Stomach (tissue), 4 donors: Measurements from ENCODE around the gene ZFP62.

Experiments used
- EP300 ChIP-seq: sonication (generic); formaldehyde crosslinking; IDR thresholded peaks from one replicate; pipeline ENCODE4 v1.6.1; 2017; ENCODE audit warnings: antibody characterized with exemption
- POLR2A ChIP-seq, 4 donors: fragments of 450-650 bp; IDR thresholded peaks; one replicate each; pipeline ENCODE4 v1.6.1; 2016; ENCODE audit warnings: antibody characterized with exemption in 4 of 4, control low read depth in 2 of 4, mild to moderate bottlenecking in 1 of 4, moderate library complexity in 1 of 4
- POLR2AphosphoS5 ChIP-seq, 3 donors: sonication (generic); formaldehyde crosslinking; IDR thresholded peaks; one replicate each; pipeline ENCODE4 v1.6.1; 2016; ENCODE audit warnings: antibody characterized with exemption in 3 of 3
- TF ChIP-seq, protein P1 (sequence below), 7 experiments: fragments of 450-650 bp in 4 of 7; fragments of 200-600 bp in 3 of 7; sonication (generic) in 3 of 7; IDR thresholded peaks; one replicate each; pipeline ENCODE4 v1.5.1; 2016 to 2019; ENCODE audit warnings: antibody characterized with exemption in 7 of 7, control low read depth in 2 of 7, mild to moderate bottlenecking in 1 of 7

DNA sequence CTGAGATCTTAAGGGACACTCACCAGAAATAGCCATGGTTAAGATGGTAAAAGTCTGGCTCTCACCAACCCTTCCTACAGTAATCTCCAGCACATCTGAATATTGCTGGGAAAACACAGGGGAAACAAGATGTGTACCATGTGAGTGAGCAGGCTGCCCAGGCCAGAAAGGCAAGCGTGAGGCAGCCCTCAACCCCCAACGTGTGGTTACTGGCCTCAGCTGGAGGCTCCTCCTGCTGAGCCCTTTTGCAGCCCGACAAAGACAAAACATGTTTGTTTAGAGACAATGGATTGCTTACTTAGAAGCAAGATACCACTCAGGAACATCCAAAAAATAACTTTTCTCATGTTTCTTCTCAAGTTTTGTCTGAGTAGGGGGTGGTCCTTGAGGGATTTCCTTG, 16.6 kb downstream of the ZFP62 start:
- TF ChIP-seq, protein P1, sequence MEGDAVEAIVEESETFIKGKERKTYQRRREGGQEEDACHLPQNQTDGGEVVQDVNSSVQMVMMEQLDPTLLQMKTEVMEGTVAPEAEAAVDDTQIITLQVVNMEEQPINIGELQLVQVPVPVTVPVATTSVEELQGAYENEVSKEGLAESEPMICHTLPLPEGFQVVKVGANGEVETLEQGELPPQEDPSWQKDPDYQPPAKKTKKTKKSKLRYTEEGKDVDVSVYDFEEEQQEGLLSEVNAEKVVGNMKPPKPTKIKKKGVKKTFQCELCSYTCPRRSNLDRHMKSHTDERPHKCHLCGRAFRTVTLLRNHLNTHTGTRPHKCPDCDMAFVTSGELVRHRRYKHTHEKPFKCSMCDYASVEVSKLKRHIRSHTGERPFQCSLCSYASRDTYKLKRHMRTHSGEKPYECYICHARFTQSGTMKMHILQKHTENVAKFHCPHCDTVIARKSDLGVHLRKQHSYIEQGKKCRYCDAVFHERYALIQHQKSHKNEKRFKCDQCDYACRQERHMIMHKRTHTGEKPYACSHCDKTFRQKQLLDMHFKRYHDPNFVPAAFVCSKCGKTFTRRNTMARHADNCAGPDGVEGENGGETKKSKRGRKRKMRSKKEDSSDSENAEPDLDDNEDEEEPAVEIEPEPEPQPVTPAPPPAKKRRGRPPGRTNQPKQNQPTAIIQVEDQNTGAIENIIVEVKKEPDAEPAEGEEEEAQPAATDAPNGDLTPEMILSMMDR (IDR thresholded peaks at IDR 0.05): no peak
- TF ChIP-seq POLR2AphosphoS5 (IDR thresholded peaks at IDR 0.05) (no peak), EP300 (no peak), POLR2A (IDR thresholded peaks at IDR 0.05) (no peak)
